HEK293T (cell line): ENCODE data around the gene LRRC4B.

ENCODE experiments used
- CTCF ChIA-PET: fragments of 350-600 bp; formaldehyde crosslinking; extraction: SDS; loops from one replicate; lab custom pipeline; 2021; ENCODE audit warnings: antibody characterized with exemption, inconsistent platforms; lab: Yijun Ruan, JAX
- POLR2A ChIA-PET: fragments of 350-600 bp; formaldehyde crosslinking; extraction: SDS; loops from one replicate; lab custom pipeline; 2020; ENCODE audit warnings: antibody characterized with exemption, inconsistent platforms; lab: Yijun Ruan, JAX
- DNase-seq: peaks from one replicate; pipeline ENCODE4 v3.0.0; 2012; ENCODE audit warnings: mixed read lengths; ENCODE audit errors: extremely low spot score
- ARNT ChIP-seq: fragments of 450-650 bp; IDR thresholded peaks from 2 replicates; pipeline ENCODE4 v1.6.1; 2017; ENCODE audit warnings: mild to moderate bottlenecking
- BHLHE40 ChIP-seq: fragments of 450-650 bp; IDR thresholded peaks from 2 replicates; pipeline ENCODE4 v1.6.1; 2016; ENCODE audit warnings: mild to moderate bottlenecking, moderate library complexity, borderline replicate concordance
- CTBP1 ChIP-seq: fragments of 450-650 bp; IDR thresholded peaks from 2 replicates; pipeline ENCODE4 v1.6.1; 2016; ENCODE audit warnings: borderline replicate concordance
- ELF4 ChIP-seq: fragments of 450-650 bp; IDR thresholded peaks from 2 replicates; pipeline ENCODE4 v1.6.1; 2017; ENCODE audit warnings: antibody characterized with exemption
- FOXA1 ChIP-seq: fragments of 450-650 bp; IDR thresholded peaks from 2 replicates; pipeline ENCODE4 v1.6.1; 2016; ENCODE audit warnings: mild to moderate bottlenecking
- FOXK2 ChIP-seq: fragments of 450-650 bp; IDR thresholded peaks from 2 replicates; pipeline ENCODE4 v1.6.1; 2016; ENCODE audit warnings: mild to moderate bottlenecking
- FOXM1 ChIP-seq: fragments of 450-650 bp; IDR thresholded peaks from 2 replicates; pipeline ENCODE4 v1.6.1; 2017; ENCODE audit warnings: mild to moderate bottlenecking, borderline replicate concordance
- HDGF ChIP-seq: fragments of 450-650 bp; IDR thresholded peaks from 2 replicates; pipeline ENCODE4 v1.6.1; 2017; ENCODE audit warnings: antibody characterized with exemption, borderline replicate concordance
- L3MBTL2 ChIP-seq: fragments of 450-650 bp; conservative IDR thresholded peaks from 2 replicates; pipeline ENCODE4 v1.6.1; 2016; ENCODE audit warnings: mild to moderate bottlenecking
- LEF1 ChIP-seq: fragments of 450-650 bp; IDR thresholded peaks from 2 replicates; pipeline ENCODE4 v1.6.1; 2017; ENCODE audit warnings: mild to moderate bottlenecking, borderline replicate concordance
- NFRKB ChIP-seq: fragments of 450-650 bp; IDR thresholded peaks from 2 replicates; pipeline ENCODE4 v1.6.1; 2016; ENCODE audit warnings: mild to moderate bottlenecking, moderate library complexity
- PKNOX1 ChIP-seq: fragments of 450-650 bp; IDR thresholded peaks from 2 replicates; pipeline ENCODE4 v1.6.1; 2016
- SP1 ChIP-seq: fragments of 450-650 bp; IDR thresholded peaks from 2 replicates; pipeline ENCODE4 v1.6.1; 2017
- SUZ12 ChIP-seq: fragments of 450-650 bp; IDR thresholded peaks from 2 replicates; pipeline ENCODE4 v1.6.1; 2016; ENCODE audit warnings: mild to moderate bottlenecking
- TARDBP ChIP-seq: fragments of 450-650 bp; IDR thresholded peaks from 2 replicates; pipeline ENCODE4 v1.6.1; 2016
- ZNF384 ChIP-seq: fragments of 450-650 bp; IDR thresholded peaks from 2 replicates; pipeline ENCODE4 v1.6.1; 2016

LRRC4B gene

GRCh38 chr19:50482271-50482855, 85.9 kb downstream of the LRRC4B start:
- DNase-seq, result no peak
- CTCF ChIA-PET, result no interaction called here
- POLR2A ChIA-PET, result no interaction called here
- TF ChIP-seq CTBP1 (no peak), FOXM1 (no peak), SUZ12 (no peak), TARDBP (no peak), ARNT (no peak)

GRCh38 chr19:50481351-50482149, 86.7 kb downstream of the LRRC4B start:
- DNase-seq, result no peak
- TF ChIP-seq ZNF384 (no peak), NFRKB (no peak), FOXK2 (no peak), SP1 (no peak)
- ChIA-PET CTCF (no interaction called here), POLR2A (no interaction called here)

- no peak for DNase-seq
- POLR2A ChIA-PET, result no interaction called here
- CTCF ChIA-PET, result no interaction called here
- TF ChIP-seq ZNF384 (no peak), HDGF (no peak), FOXA1 (no peak), FOXM1 (no peak), L3MBTL2 (no peak), NFRKB (no peak), ELF4 (no peak), LEF1 (no peak), FOXK2 (no peak), PKNOX1 (no peak), SUZ12 (no peak)
These were observed 87.7 kb downstream of the LRRC4B start for GRCh38 chr19:50480281-50481111.

GRCh38 chr19:50479761-50480251, 88.4 kb downstream of the LRRC4B start:
- ChIA-PET POLR2A (interaction anchor here (1.0 kb wide), 1 partner anchor 31 kb away, joined by 3 read pairs; the partner anchor contains the start of gene JOSD2), CTCF (interaction anchor here (0.8 to 1.9 kb wide), 4 partner anchors 9 to 111 kb away, joined by 3 to 14 read pairs (median 4); no protein-coding TSS in a partner anchor)
- TF ChIP-seq FOXM1, result no peak
- TF ChIP-seq CTBP1, result no peak
- TF ChIP-seq NFRKB, result no peak
- TF ChIP-seq SUZ12, result no peak
- TF ChIP-seq BHLHE40, result no peak
- no peak for TF ChIP-seq LEF1
- no peak for TF ChIP-seq FOXK2
- TF ChIP-seq PKNOX1, result no peak
- no peak for TF ChIP-seq TARDBP
- TF ChIP-seq ZNF384, result no peak
- no peak for TF ChIP-seq L3MBTL2
- no peak for DNase-seq

GRCh38 chr19:50478901-50479715, 89.1 kb downstream of the LRRC4B start:
- CTCF ChIA-PET, result interaction anchor here (0.8 to 1.9 kb wide), 6 partner anchors 9 to 110 kb away, joined by 3 to 14 read pairs (median 4); no protein-coding TSS in a partner anchor
- POLR2A ChIA-PET, result interaction anchor here (0.6 to 1.0 kb wide), 2 partner anchors 32 to 129 kb away, joined by 3 read pairs; partner anchors contain the start of gene JOSD2
- peak; percentile 51 for TF ChIP-seq PKNOX1
- no peak for TF ChIP-seq FOXM1
- TF ChIP-seq LEF1, result no peak
- peak; percentile 75 for DNase-seq
